K562 (cell line): ENCODE measurements around the gene KCND3. TPM values are rescaled to one million over a fixed set of nuclear protein-coding genes. Genes with fewer than 3 reads are reported as not detected.

Experiments used
- ATAC-seq: fragments of 200-7000 bp; cut with Tn5 transposase; 3 replicates; pipeline ENCODE4 v1.9.1; 2020; ENCODE audit warnings: moderate library complexity
- BruUV-seq: library from RNA; stranded (reverse); fragments of 400-500 nt; replicated peaks from 2 replicates; lab custom pipeline; 2021; lab: Mats Ljungman, UMichigan
- CTCF ChIA-PET: fragments of 300-600 bp; formaldehyde crosslinking; extraction: SDS; loops from one replicate; lab custom pipeline; 2021; ENCODE audit warnings: low intra/inter-chr PET ratio; lab: Yijun Ruan, JAX
- POLR2A ChIA-PET: fragments of 300-600, 350-650 bp; sonication (Branson Sonifier 250); formaldehyde crosslinking; extraction: SDS; loops from one replicate; lab custom pipeline; 2021; ENCODE audit warnings: antibody characterized with exemption, inconsistent platforms; lab: Yijun Ruan, JAX
- DNase-seq, 4 experiments: peaks; one replicate each; pipeline versions ENCODE4 v3.0.0 to v3.0.0-alpha.2; 2011 to 2018; ENCODE audit warnings: low spot score in 3 of 4, mixed read lengths in 3 of 4; ENCODE audit errors: extremely low read depth in 1 of 4
- FAIRE-seq: peaks from 2 replicates; lab custom pipeline; 2011; peaks lifted over from hg19 to GRCh38; lab: Jason Lieb, UNC
- H2AFZ ChIP-seq: 2 replicates; pipeline ENCODE4 v1.6.0; 2011; ENCODE audit warnings: low read depth, low read length, control low read depth, inconsistent platforms
- H3K27ac ChIP-seq: fragments of 200-600 bp; 3 replicates; pipeline ENCODE4 v1.8.0; 2011; ENCODE audit warnings: low read depth, mild to moderate bottlenecking, control low read depth, inconsistent platforms, low read length, moderate library complexity, mixed read lengths; ENCODE audit errors: extremely low read depth
- H3K27me3 ChIP-seq, 2 experiments: fragments of 300-600 bp in 1 of 2; 2 replicates in 1 of 2; 3 replicates in 1 of 2; pipeline versions ENCODE4 v1.6.0 to v1.8.0; 2011; ENCODE audit warnings: inconsistent platforms in 2 of 2, low read length in 2 of 2, mild to moderate bottlenecking in 1 of 2, mixed read lengths in 1 of 2, moderate library complexity in 1 of 2; ENCODE audit not compliant: control insufficient read depth in 2 of 2, insufficient read depth in 2 of 2
- H3K36me3 ChIP-seq: fragments of 300-600 bp; 3 replicates; pipeline ENCODE4 v1.8.0; 2011; ENCODE audit warnings: mild to moderate bottlenecking, low read length, inconsistent platforms; ENCODE audit not compliant: control insufficient read depth, insufficient read depth
- H3K4me1 ChIP-seq, 2 experiments: fragments of 200-600 bp in 1 of 2; replicated peaks in 1 of 2; 2 replicates in 1 of 2; 3 replicates in 1 of 2; pipeline versions ENCODE4 v1.5.1 to v1.8.0; 2011; ENCODE audit warnings: inconsistent platforms in 2 of 2, low read length in 2 of 2, mild to moderate bottlenecking in 1 of 2, mixed read lengths in 1 of 2, moderate library complexity in 1 of 2; ENCODE audit not compliant: control insufficient read depth in 2 of 2, insufficient read depth in 2 of 2
- H3K4me2 ChIP-seq: 2 replicates; pipeline ENCODE4 v1.6.1; 2011; ENCODE audit warnings: low read length, control low read depth, inconsistent platforms, mixed read lengths; ENCODE audit not compliant: insufficient read depth
- H3K4me3 ChIP-seq: fragments of 200-600 bp; sonication (generic), shearing (Covaris generic); 2 replicates; pipeline ENCODE4 v1.5.1; 2016; ENCODE audit warnings: control low read depth, inconsistent platforms
- H3K79me2 ChIP-seq: fragments of 200-600 bp; 3 replicates; pipeline ENCODE4 v1.8.0; 2011; ENCODE audit warnings: low read length, inconsistent platforms; ENCODE audit not compliant: control insufficient read depth, insufficient read depth
- H3K9ac ChIP-seq, 2 experiments: 2 replicates each; pipeline versions ENCODE4 v1.6.0 to v1.6.1; 2011; ENCODE audit warnings: low read depth in 2 of 2, low read length in 2 of 2, control low read depth in 1 of 2, inconsistent platforms in 1 of 2, mild to moderate bottlenecking in 1 of 2, mixed read lengths in 1 of 2; ENCODE audit not compliant: insufficient read depth in 1 of 2
- H3K9me1 ChIP-seq: one replicate; pipeline ENCODE4 v1.6.0; 2011; ENCODE audit warnings: inconsistent platforms, mild to moderate bottlenecking, low read length, moderate library complexity; ENCODE audit not compliant: control insufficient read depth, insufficient read depth
- H3K9me3 ChIP-seq: replicated peaks from 2 replicates; pipeline ENCODE4 v1.5.1; 2011; ENCODE audit warnings: low read depth, low read length, inconsistent platforms; ENCODE audit not compliant: control insufficient read depth, insufficient read depth
- H4K20me1 ChIP-seq: replicated peaks from 2 replicates; pipeline ENCODE4 v1.6.1; 2011; ENCODE audit warnings: low read length, inconsistent platforms, mixed read lengths; ENCODE audit not compliant: control insufficient read depth, insufficient read depth
- GTF2B ChIP-seq: IDR thresholded peaks from 2 replicates; pipeline ENCODE4 v1.6.1; 2011; ENCODE audit not compliant: insufficient read length; ENCODE audit errors: extremely low read depth
- HINFP ChIP-seq: fragments of 450-650 bp; conservative IDR thresholded peaks from 2 replicates; pipeline ENCODE4 v1.6.1; 2016; ENCODE audit warnings: missing genetic modification characterization, low read depth, mild to moderate bottlenecking, control low read depth, missing compliant biosample characterization
- MAZ ChIP-seq, 2 experiments: fragments of 450-650 bp in 1 of 2; sonication (generic) in 1 of 2; formaldehyde crosslinking; IDR thresholded peaks in 1 of 2; conservative IDR thresholded peaks in 1 of 2; 2 replicates each; pipeline versions ENCODE4 v1.4.0 to v1.5.0; 2020; ENCODE audit warnings: mild to moderate bottlenecking in 1 of 2, missing genetic modification reagents in 1 of 2
- RBFOX2 ChIP-seq: fragments of 200-400 bp; formaldehyde crosslinking; IDR thresholded peaks from 2 replicates; pipeline ENCODE4 v1.6.1; 2017; ENCODE audit warnings: low read depth, mild to moderate bottlenecking, low read length, moderate library complexity
- SMC3 ChIP-seq: conservative IDR thresholded peaks from 2 replicates; pipeline ENCODE4 v1.6.1; 2011; ENCODE audit warnings: low read depth, low read length, improper control_type of control experiment; ENCODE audit not compliant: insufficient read depth
- TCF7L2 ChIP-seq: fragments of 150-350 bp; IDR thresholded peaks from 2 replicates; pipeline ENCODE4 v1.6.1; 2016; ENCODE audit warnings: low read depth, mild to moderate bottlenecking, low read length, moderate library complexity
- ZNF124 ChIP-seq: sonication (generic); formaldehyde crosslinking; IDR thresholded peaks from 2 replicates; pipeline ENCODE4 v1.8.1; 2022; ENCODE audit warnings: missing genetic modification reagents
- ZNF316 ChIP-seq: fragments of 450-650 bp; IDR thresholded peaks from 2 replicates; pipeline ENCODE4 v1.6.1; 2016
- ZNF41 ChIP-seq: fragments of 250-450 bp; sonication (Bioruptor Pico); conservative IDR thresholded peaks from 2 replicates; pipeline ENCODE4 v1.4.0; 2020; ENCODE audit warnings: mild to moderate bottlenecking
- ZNF77 ChIP-seq: fragments of 250-450 bp; sonication (Bioruptor Pico); IDR thresholded peaks from 2 replicates; pipeline ENCODE4 v1.5.0; 2020
- WGBS: fragments of 100-300 bp; shearing (Covaris generic); methylation state at CpG from one replicate; pipeline ENCODE4 v1.1.6; 2016; ENCODE audit warnings: low coverage, mixed read lengths; ENCODE audit not compliant: insufficient coverage; ENCODE audit errors: missing lambda C conversion rate; 5-methylcytosine and 5-hydroxymethylcytosine counted together
- in situ Hi-C: fragments of 300-500 bp; cut with MboI; formaldehyde crosslinking; loops from 4 replicates; pipeline ENCODE4 v1.15.0; 2018; ENCODE audit warnings: inconsistent platforms, mixed read lengths
- intact Hi-C: fragments of 100-400 bp; cut with micrococcal nuclease; formaldehyde crosslinking; loops from 2 replicates; pipeline ENCODE4 v1.14.2; 2022
- polyA plus RNA-seq, 8 experiments: library from polyadenylated mRNA; depleted of rRNA in 4 of 8; stranded (reverse) in 5 of 8; unstranded in 3 of 8; fragments of >200 nt; fragmentation: Nextera tagmentation in 2 of 8; fragmentation: Illumina TruSeq in 1 of 8; extraction: Ambion mirVana in 2 of 8; extraction: Trizol in 1 of 8; gene quantifications; 2 replicates each; pipeline versions ENCODE4 v1.2.1 to v1.2.3, GENCODE V29; 2011 to 2014; ENCODE audit warnings: inconsistent platforms in 1 of 8, missing spikeins in 1 of 8
- total RNA-seq, 7 experiments: library from RNA; depleted of rRNA in 6 of 7; stranded (reverse); fragments of >200 nt in 6 of 7; fragmentation: Illumina TruSeq in 2 of 7; extraction: Trizol in 2 of 7; gene quantifications; 2 replicates each; pipeline versions ENCODE4 v1.2.1 to v1.2.3, GENCODE V29; 2011 to 2021; ENCODE audit warnings: low replicate concordance in 1 of 7
- TF ChIP-seq, protein P1 (sequence below): fragments of 250-450 bp; sonication (Bioruptor Pico); IDR thresholded peaks from 2 replicates; pipeline ENCODE4 v1.5.0; 2021; ENCODE audit warnings: mild to moderate bottlenecking, borderline replicate concordance

Gene KCND3
- total and polyA plus RNA-seq, 9 of the 15 experiments (the other 6 are each of a cell fraction or from before 2014, with no cell fraction given) = not detected

- Histone ChIP-seq H3K9me1 (no peaks in the 10 kb centered on the region), H3K9me3 (no peaks in the 10 kb centered on the region), H3K27me3 (peaks cover 12% of the 10 kb centered on the region in 2 experiments; a peak in 4 of 5 replicates), H3K4me3 (no peak overlapping the region), H3K4me2 (no peak overlapping the region), H3K79me2 (no peaks in the 10 kb centered on the region), H4K20me1 (no peaks in the 10 kb centered on the region; the same call in 1 of the 2 replicates), H3K4me1 (no peaks in the 10 kb centered on the region), H3K27ac (no peak overlapping the region), H3K36me3 (no peaks in the 10 kb centered on the region), H2AFZ (no peak overlapping the region), H3K9ac (no peak overlapping the region)
- intact Hi-C loops (no loop called here), in situ Hi-C loops (no loop called here)
- FAIRE-seq = no peak
- 0% methylated on average over 1 of the region's 1 CpG for WGBS
- DNase-seq = no peak
- no peak for TF ChIP-seq SMC3
- TF ChIP-seq RBFOX2 = no peak
- no peak for TF ChIP-seq ZNF316
- no TSS peak for BruUV-seq
- POLR2A ChIA-PET = no interaction called here
- no peak for ATAC-seq
- CTCF ChIA-PET = no interaction called here
Observed at GRCh38 chr1:111870181-111870580, 119.3 kb downstream of the KCND3 start.

GRCh38 chr1:111867868-111868440 is 121.5 kb downstream of the KCND3 start:
- H2AFZ ChIP-seq = no peak overlapping the region
- no peaks in the 10 kb centered on the region for H3K79me2 ChIP-seq
- in situ Hi-C loops (no loop called here), intact Hi-C loops (no loop called here)
- no peaks in the 10 kb centered on the region for H3K9me3 ChIP-seq
- H3K4me3 ChIP-seq = no peak overlapping the region
- no peak overlapping the region for H3K4me2 ChIP-seq
- H4K20me1 ChIP-seq = peaks cover 3% of the 10 kb centered on the region; the same call in 1 of the 2 replicates
- no peak overlapping the region for H3K27ac ChIP-seq
- WGBS = under 1% methylated on average over 6 of the region's 6 CpGs
- H3K9ac ChIP-seq = no peak overlapping the region
- DNase-seq (no peak), ATAC-seq (no peak), FAIRE-seq (no peak)
- no TSS peak for BruUV-seq
- ChIA-PET POLR2A (no interaction called here), CTCF (no interaction called here)
- H3K4me1 ChIP-seq = no peaks in the 10 kb centered on the region
- H3K9me1 ChIP-seq = no peaks in the 10 kb centered on the region
- H3K36me3 ChIP-seq = no peaks in the 10 kb centered on the region
- peaks cover 3 to 7% of the 10 kb centered on the region in 2 experiments; a peak in 3 of 5 replicates for H3K27me3 ChIP-seq
- TF ChIP-seq ZNF41 (CRISPR knock-in tag) = no peak
- TF ChIP-seq, protein P1, sequence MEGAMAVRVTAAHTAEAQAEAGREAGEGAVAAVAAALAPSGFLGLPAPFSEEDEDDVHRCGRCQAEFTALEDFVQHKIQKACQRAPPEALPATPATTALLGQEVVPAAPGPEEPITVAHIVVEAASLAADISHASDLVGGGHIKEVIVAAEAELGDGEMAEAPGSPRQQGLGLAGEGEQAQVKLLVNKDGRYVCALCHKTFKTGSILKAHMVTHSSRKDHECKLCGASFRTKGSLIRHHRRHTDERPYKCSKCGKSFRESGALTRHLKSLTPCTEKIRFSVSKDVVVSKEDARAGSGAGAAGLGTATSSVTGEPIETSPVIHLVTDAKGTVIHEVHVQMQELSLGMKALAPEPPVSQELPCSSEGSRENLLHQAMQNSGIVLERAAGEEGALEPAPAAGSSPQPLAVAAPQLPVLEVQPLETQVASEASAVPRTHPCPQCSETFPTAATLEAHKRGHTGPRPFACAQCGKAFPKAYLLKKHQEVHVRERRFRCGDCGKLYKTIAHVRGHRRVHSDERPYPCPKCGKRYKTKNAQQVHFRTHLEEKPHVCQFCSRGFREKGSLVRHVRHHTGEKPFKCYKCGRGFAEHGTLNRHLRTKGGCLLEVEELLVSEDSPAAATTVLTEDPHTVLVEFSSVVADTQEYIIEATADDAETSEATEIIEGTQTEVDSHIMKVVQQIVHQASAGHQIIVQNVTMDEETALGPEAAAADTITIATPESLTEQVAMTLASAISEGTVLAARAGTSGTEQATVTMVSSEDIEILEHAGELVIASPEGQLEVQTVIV = no peak
- no peak for TF ChIP-seq HINFP (tag)
- TF ChIP-seq ZNF77 = no peak
- no peak for TF ChIP-seq ZNF124 (CRISPR knock-in tag)
- no peak for TF ChIP-seq GTF2B
- TF ChIP-seq TCF7L2 = no peak
- TF ChIP-seq MAZ (CRISPR knock-in tag; conservative IDR thresholded peaks at IDR 0.05 in 1 of 2, IDR thresholded peaks at IDR 0.05 in 1 of 2) = no peak
